WERI-Rb-1 (cell line): Measurements from ENCODE around the gene PCA3.

Experiments
- DNase-seq: peaks from one replicate; pipeline ENCODE4 v3.0.0-alpha.2; 2020
- H3K27ac ChIP-seq: fragments of 250-450 bp; sonication (Bioruptor Pico); 2 replicates; pipeline ENCODE4 v1.5.1; 2020; ENCODE audit warnings: mild to moderate bottlenecking, moderate library complexity
- H3K27me3 ChIP-seq: fragments of 250-450 bp; sonication (Bioruptor Pico); 2 replicates; pipeline ENCODE4 v1.5.1; 2021; ENCODE audit warnings: mild to moderate bottlenecking, low read depth, moderate library complexity; ENCODE audit not compliant: insufficient read depth, severe bottlenecking
- H3K36me3 ChIP-seq: fragments of 250-450 bp; sonication (Bioruptor Pico); 2 replicates; pipeline ENCODE4 v1.5.1; 2020; ENCODE audit warnings: mild to moderate bottlenecking, moderate library complexity
- H3K4me3 ChIP-seq: 2 replicates; pipeline ENCODE4 v1.5.1; 2011; ENCODE audit warnings: low read depth, mild to moderate bottlenecking, control low read depth, low read length
- H3K9me3 ChIP-seq: fragments of 250-450 bp; sonication (Bioruptor Pico); 2 replicates; pipeline ENCODE4 v1.5.1; 2021; ENCODE audit warnings: mild to moderate bottlenecking, moderate library complexity; ENCODE audit not compliant: severe bottlenecking
- CTCF ChIP-seq: IDR thresholded peaks from 2 replicates; pipeline ENCODE4 v1.5.1; 2011; ENCODE audit warnings: low read depth, mild to moderate bottlenecking, control low read depth, inconsistent platforms, low read length

PCA3 gene

GRCh38 chr9:76764138-76764537 is at the start of gene PCA3:
Gene PCA3 (plus strand): TSS chr9:76764438.
- DNase-seq = no peak

GRCh38 chr9:76716085-76716672 is 48.1 kb upstream of the PCA3 start:
- no peaks in the 10 kb centered on the region for H3K36me3 ChIP-seq
- no peak for DNase-seq

More at GRCh38 chr9:76764138-76764537, at the start of gene PCA3:
- Histone ChIP-seq H3K36me3 (no peaks in the 10 kb centered on the region), H3K27me3 (no peaks in the 10 kb centered on the region), H3K9me3 (no peaks in the 10 kb centered on the region), H3K27ac (no peak within 1 kb of the TSS), H3K4me3 (no peak within 1 kb of the TSS)
- TF ChIP-seq CTCF = no peak

GRCh38 chr9:76717176-76717575 is 47.1 kb upstream of the PCA3 start:
- no peak overlapping the region for H3K27ac ChIP-seq
- DNase-seq = no peak
- H3K4me3 ChIP-seq = no peak overlapping the region
- no peak for TF ChIP-seq CTCF
- H3K27me3 ChIP-seq = no peaks in the 10 kb centered on the region
- no peaks in the 10 kb centered on the region for H3K36me3 ChIP-seq
- H3K9me3 ChIP-seq = no peaks in the 10 kb centered on the region

More at GRCh38 chr9:76716085-76716672, 48.1 kb upstream of the PCA3 start:
- TF ChIP-seq CTCF = no peak
- Histone ChIP-seq H3K4me3 (no peak overlapping the region), H3K27me3 (no peaks in the 10 kb centered on the region), H3K9me3 (no peaks in the 10 kb centered on the region), H3K27ac (no peak overlapping the region)

GRCh38 chr9:76717613-76718012 is 46.6 kb upstream of the PCA3 start:
- Histone ChIP-seq H3K4me3 (no peak overlapping the region), H3K9me3 (no peaks in the 10 kb centered on the region), H3K27ac (no peak overlapping the region), H3K36me3 (no peaks in the 10 kb centered on the region), H3K27me3 (no peaks in the 10 kb centered on the region)
- DNase-seq = no peak
- no peak for TF ChIP-seq CTCF

- Histone ChIP-seq H3K9me3 (no peaks in the 10 kb centered on the region), H3K4me3 (no peak overlapping the region), H3K27ac (no peak overlapping the region), H3K36me3 (no peaks in the 10 kb centered on the region), H3K27me3 (no peaks in the 10 kb centered on the region)
- no peak for DNase-seq
- no peak for TF ChIP-seq CTCF
Measured at GRCh38 chr9:76718166-76718565, 46.1 kb upstream of the PCA3 start.

- DNase-seq = no peak
- no peaks in the 10 kb centered on the region for H3K36me3 ChIP-seq
- no peak for TF ChIP-seq CTCF
- H3K9me3 ChIP-seq = no peaks in the 10 kb centered on the region
- no peak overlapping the region for H3K27ac ChIP-seq
- H3K27me3 ChIP-seq = no peaks in the 10 kb centered on the region
- H3K4me3 ChIP-seq = no peak overlapping the region
Measured at GRCh38 chr9:76720245-76720644, 44.0 kb upstream of the PCA3 start.
